Measurements from ENCODE around the gene EEF1E1.

DNA sequence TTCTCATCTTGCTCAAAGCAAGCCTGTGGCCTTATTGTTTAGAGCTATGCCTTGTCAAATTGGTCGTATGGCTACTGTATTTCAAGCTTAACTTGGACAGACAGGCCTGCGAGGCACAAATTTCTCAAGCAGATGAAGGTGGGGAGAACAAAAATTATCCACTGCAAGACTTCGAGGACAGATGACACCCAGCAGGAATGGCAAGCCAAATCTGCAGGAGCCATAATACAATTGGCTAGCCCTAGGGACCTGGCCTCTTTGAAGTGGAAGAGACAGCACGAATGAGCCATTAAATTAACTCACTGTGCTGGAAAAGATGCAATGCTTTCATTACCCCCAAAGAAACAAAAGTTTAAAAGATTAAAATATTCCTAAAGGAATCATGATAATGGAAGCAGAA is 33.2 kb downstream of the EEF1E1 start:
- TF ChIP-seq, protein P1, sequence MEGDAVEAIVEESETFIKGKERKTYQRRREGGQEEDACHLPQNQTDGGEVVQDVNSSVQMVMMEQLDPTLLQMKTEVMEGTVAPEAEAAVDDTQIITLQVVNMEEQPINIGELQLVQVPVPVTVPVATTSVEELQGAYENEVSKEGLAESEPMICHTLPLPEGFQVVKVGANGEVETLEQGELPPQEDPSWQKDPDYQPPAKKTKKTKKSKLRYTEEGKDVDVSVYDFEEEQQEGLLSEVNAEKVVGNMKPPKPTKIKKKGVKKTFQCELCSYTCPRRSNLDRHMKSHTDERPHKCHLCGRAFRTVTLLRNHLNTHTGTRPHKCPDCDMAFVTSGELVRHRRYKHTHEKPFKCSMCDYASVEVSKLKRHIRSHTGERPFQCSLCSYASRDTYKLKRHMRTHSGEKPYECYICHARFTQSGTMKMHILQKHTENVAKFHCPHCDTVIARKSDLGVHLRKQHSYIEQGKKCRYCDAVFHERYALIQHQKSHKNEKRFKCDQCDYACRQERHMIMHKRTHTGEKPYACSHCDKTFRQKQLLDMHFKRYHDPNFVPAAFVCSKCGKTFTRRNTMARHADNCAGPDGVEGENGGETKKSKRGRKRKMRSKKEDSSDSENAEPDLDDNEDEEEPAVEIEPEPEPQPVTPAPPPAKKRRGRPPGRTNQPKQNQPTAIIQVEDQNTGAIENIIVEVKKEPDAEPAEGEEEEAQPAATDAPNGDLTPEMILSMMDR (IDR thresholded peaks at IDR 0.05; ENCODE audit: borderline replicate concordance, extremely low read depth, low read length, poor library complexity, severe bottlenecking): no peak
- TF ChIP-seq EZH2 (IDR thresholded peaks at IDR 0.05; ENCODE audit: borderline replicate concordance, low read depth, low read length, severe bottlenecking): no peak
